GM12878 (cell line): Measurements from ENCODE around the gene PRPSAP2. TPM values are rescaled to one million over a fixed set of nuclear protein-coding genes. Genes with fewer than 3 reads are reported as not detected.

Experiments used
- ATAC-seq: fragments of 200-7000 bp; cut with Tn5 transposase; 3 replicates; pipeline ENCODE4 v1.9.1; 2020; ENCODE audit warnings: mild to moderate bottlenecking, moderate library complexity
- BruUV-seq: library from RNA; stranded (reverse); fragments of 400-500 nt; replicated peaks from 2 replicates; lab custom pipeline; 2021; lab: Mats Ljungman, UMichigan
- CTCF ChIA-PET: fragments of 300-600 bp; sonication (Branson Sonifier 250); formaldehyde crosslinking; extraction: SDS; loops from one replicate; lab custom pipeline; 2021; ENCODE audit warnings: inconsistent platforms; lab: Yijun Ruan, JAX
- POLR2A ChIA-PET: fragments of 350-600 bp; formaldehyde crosslinking; extraction: SDS; loops from one replicate; lab custom pipeline; 2021; ENCODE audit warnings: inconsistent platforms; lab: Charles Lee
- RAD21 ChIA-PET: fragments of 300-600 bp; sonication (Branson Sonifier 250); formaldehyde crosslinking; loops from one replicate; lab custom pipeline; 2023; ENCODE audit warnings: antibody characterized with exemption; ENCODE audit not compliant: unreplicated experiment; lab: Charles Lee
- SMC1A ChIA-PET: fragments of 300-600 bp; sonication (Branson Sonifier 250); formaldehyde crosslinking; loops from one replicate; lab custom pipeline; 2023; ENCODE audit not compliant: unreplicated experiment, uncharacterized antibody; lab: Charles Lee
- DNase-seq: peaks from one replicate; pipeline ENCODE4 v3.0.0-alpha.2; 2011; ENCODE audit warnings: low read depth, low spot score
- FAIRE-seq: peaks from 3 replicates; lab custom pipeline; 2011; peaks lifted over from hg19 to GRCh38; lab: Jason Lieb, UNC
- H2AFZ ChIP-seq: 2 replicates; pipeline ENCODE4 v1.6.0; 2011; ENCODE audit warnings: low read depth, low read length, control low read depth; ENCODE audit not compliant: control insufficient read depth
- H3K27ac ChIP-seq: 2 replicates; pipeline ENCODE4 v1.5.1; 2011; ENCODE audit warnings: control low read depth; ENCODE audit not compliant: control insufficient read depth, insufficient read depth
- H3K27me3 ChIP-seq, 2 experiments: replicated peaks in 1 of 2; 2 replicates each; pipeline versions ENCODE4 v1.6.0 to v1.6.1; 2011; ENCODE audit warnings: low read length in 1 of 2; ENCODE audit not compliant: control insufficient read depth in 2 of 2, insufficient read depth in 2 of 2
- H3K36me3 ChIP-seq, 2 experiments: 2 replicates each; pipeline ENCODE4 v1.5.1; 2011; ENCODE audit warnings: low read length in 1 of 2; ENCODE audit not compliant: control insufficient read depth in 2 of 2, insufficient read depth in 2 of 2
- H3K4me1 ChIP-seq: 2 replicates; pipeline ENCODE4 v1.6.1; 2011; ENCODE audit warnings: mild to moderate bottlenecking, low read length, moderate library complexity, mixed read lengths; ENCODE audit not compliant: control insufficient read depth, insufficient read depth
- H3K4me2 ChIP-seq: 2 replicates; pipeline ENCODE4 v1.6.0; 2011; ENCODE audit warnings: control low read depth; ENCODE audit not compliant: control insufficient read depth, insufficient read depth
- H3K4me3 ChIP-seq: fragments of 200-600 bp; sonication (generic); 2 replicates; pipeline ENCODE4 v1.5.1; 2016
- H3K79me2 ChIP-seq: 2 replicates; pipeline ENCODE4 v1.6.0; 2011; ENCODE audit warnings: low read length; ENCODE audit not compliant: control insufficient read depth, insufficient read depth
- H3K9ac ChIP-seq: 2 replicates; pipeline ENCODE4 v1.8.0; 2011; ENCODE audit warnings: low read length, control low read depth, mixed read lengths; ENCODE audit not compliant: control insufficient read depth, insufficient read depth
- H3K9me3 ChIP-seq: replicated peaks from 3 replicates; pipeline ENCODE4 v1.5.1; 2011; ENCODE audit warnings: mild to moderate bottlenecking, low read length; ENCODE audit not compliant: control insufficient read depth, insufficient read depth
- H4K20me1 ChIP-seq: 2 replicates; pipeline ENCODE4 v1.6.0; 2011; ENCODE audit not compliant: control insufficient read depth, insufficient read depth
- ZNF24 ChIP-seq: fragments of 450-650 bp; IDR thresholded peaks from 2 replicates; pipeline ENCODE4 v1.6.1; 2017; ENCODE audit warnings: antibody characterized with exemption, mild to moderate bottlenecking
- whole genome bisulfite sequencing: methylation state at CpG from one replicate; pipeline ENCODE4 v1.1.6; 2016; ENCODE audit warnings: low lambda C conversion rate; ENCODE audit not compliant: insufficient replicate concordance, insufficient coverage; ENCODE audit errors: missing lambda C conversion rate; 5-methylcytosine and 5-hydroxymethylcytosine counted together
- in situ Hi-C: fragments of 300-500 bp; cut with MboI; formaldehyde crosslinking; loops from 9 replicates; pipeline ENCODE4 v1.14.3; 2018; ENCODE audit warnings: mixed read lengths
- intact Hi-C: fragments of 100-400 bp; cut with micrococcal nuclease; formaldehyde crosslinking; loops from one replicate; pipeline ENCODE4 v1.14.2; 2022; ENCODE audit not compliant: unreplicated experiment
- polyA plus RNA-seq, 11 experiments: library from polyadenylated mRNA; depleted of rRNA in 4 of 11; unstranded in 6 of 11; stranded (reverse) in 5 of 11; fragments of >200 nt; fragmentation: Nextera tagmentation in 4 of 11; fragmentation: Illumina TruSeq in 1 of 11; extraction: Ambion mirVana in 4 of 11; extraction: Trizol in 1 of 11; gene quantifications; 1 replicate in 1 of 11; 2 replicates in 10 of 11; pipeline versions ENCODE4 v1.2.1 to v1.2.3, GENCODE V29; 2011 to 2016; ENCODE audit warnings: inconsistent platforms in 2 of 11, missing spikeins in 2 of 11, low read depth in 1 of 11
- total RNA-seq, 4 experiments: library from RNA; depleted of rRNA in 3 of 4; stranded (reverse); fragments of >200 nt in 3 of 4; fragmentation: Illumina TruSeq in 1 of 4; extraction: Trizol in 1 of 4; gene quantifications; 2 replicates each; pipeline versions ENCODE4 v1.2.1 to v1.2.3, GENCODE V29; 2013 to 2021
- TF ChIP-seq, protein P1 (sequence below): fragments of 450-650 bp; IDR thresholded peaks from 2 replicates; pipeline ENCODE4 v1.6.1; 2016; ENCODE audit warnings: mild to moderate bottlenecking

The PRPSAP2 gene
- total and polyA plus RNA-seq, 10 of the 15 experiments (the other 5 are each of a cell fraction or from before 2014, with no cell fraction given): 33.2 to 102 (median 83.8) TPM

DNA sequence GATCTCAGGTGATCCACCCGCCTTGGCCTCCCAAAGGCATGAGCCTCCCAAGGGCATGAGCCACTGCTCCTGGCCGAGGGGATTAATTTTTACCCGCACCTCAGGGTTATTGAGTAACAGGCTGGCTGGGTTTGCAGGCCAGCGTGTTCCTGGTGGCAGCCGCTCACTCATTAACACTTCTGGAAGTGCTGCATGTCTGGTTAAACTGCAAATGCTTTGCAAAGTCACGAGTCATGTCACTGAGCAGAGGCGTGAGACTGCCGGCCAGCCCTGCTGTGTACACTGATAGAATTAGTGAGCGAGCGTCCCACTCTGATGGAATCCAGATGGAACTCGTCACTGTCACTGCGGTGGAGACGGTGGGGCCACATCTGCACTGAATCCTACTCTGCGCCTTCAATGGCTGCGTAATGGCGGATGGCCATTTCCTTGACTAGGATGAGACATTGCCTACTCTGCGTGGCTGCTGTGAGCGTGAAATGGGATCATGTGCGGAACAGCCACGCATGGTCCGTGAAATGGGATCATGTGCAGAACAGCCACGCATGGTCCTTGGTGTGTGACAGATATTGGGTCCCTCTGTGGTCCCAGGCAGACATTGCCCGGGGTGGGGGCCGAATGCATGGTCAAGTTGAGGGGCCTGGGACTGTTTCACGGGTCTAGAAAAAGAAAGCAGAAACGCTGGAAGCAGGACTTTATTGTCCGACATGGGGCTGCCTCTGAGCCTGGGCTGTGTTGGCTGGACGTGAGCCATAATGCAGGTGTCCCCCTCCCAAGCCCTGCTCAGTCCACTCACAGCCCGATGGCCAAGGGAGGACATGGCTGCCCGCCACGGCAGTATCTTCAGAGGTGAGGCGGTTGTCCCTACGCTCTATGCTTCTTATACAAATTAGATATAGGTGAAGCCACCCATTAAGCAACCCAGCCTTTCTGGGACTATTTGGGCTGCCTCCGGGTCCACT is 93.3 kb downstream of the PRPSAP2 start:
- ChIA-PET RAD21 (interaction anchor here (1.3 kb wide), 1 partner anchor 13 kb away, joined by 3 read pairs; no protein-coding TSS in a partner anchor), CTCF (interaction anchor here (1.4 kb wide), 1 partner anchor 10 kb away, joined by 4 read pairs; no protein-coding TSS in a partner anchor), POLR2A (no interaction called here), SMC1A (interaction anchor here (0.9 kb wide), 1 partner anchor 13 kb away, joined by 3 read pairs; no protein-coding TSS in a partner anchor)
- WGBS: 67% methylated on average over 34 of the region's 34 CpGs
- BruUV-seq: no TSS peak
- Histone ChIP-seq H3K9ac (no peak overlapping the region), H3K27me3 (no peaks in the 10 kb centered on the region; a peak in 1 of 4 replicates), H3K4me3 (no peak overlapping the region), H3K27ac (no peak overlapping the region), H3K9me3 (no peaks in the 10 kb centered on the region), H3K79me2 (no peaks in the 10 kb centered on the region), H3K4me2 (no peak overlapping the region), H2AFZ (no peak overlapping the region), H3K36me3 (no peaks in the 10 kb centered on the region), H3K4me1 (no peaks in the 10 kb centered on the region), H4K20me1 (no peaks in the 10 kb centered on the region)
- in situ Hi-C loops: no loop called here
- ATAC-seq (no peak), FAIRE-seq (no peak), DNase-seq (no peak)
- no peak for TF ChIP-seq ZNF24
- TF ChIP-seq, protein P1, sequence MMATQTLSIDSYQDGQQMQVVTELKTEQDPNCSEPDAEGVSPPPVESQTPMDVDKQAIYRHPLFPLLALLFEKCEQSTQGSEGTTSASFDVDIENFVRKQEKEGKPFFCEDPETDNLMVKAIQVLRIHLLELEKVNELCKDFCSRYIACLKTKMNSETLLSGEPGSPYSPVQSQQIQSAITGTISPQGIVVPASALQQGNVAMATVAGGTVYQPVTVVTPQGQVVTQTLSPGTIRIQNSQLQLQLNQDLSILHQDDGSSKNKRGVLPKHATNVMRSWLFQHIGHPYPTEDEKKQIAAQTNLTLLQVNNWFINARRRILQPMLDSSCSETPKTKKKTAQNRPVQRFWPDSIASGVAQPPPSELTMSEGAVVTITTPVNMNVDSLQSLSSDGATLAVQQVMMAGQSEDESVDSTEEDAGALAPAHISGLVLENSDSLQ: no peak
- TF ChIP-seq, all 136 proteins: peak for 0
- intact Hi-C loops: no loop called here
